NT2/D1 (cell line): ENCODE data around the gene A2M.
"Not testable (repeated sequence)": the region's sequence is repeated elsewhere in the genome, so short reads cannot be mapped to it uniquely, and the experiment has no call there.

Experiments used
- SUZ12 ChIP-seq: IDR thresholded peaks from 2 replicates; pipeline ENCODE4 v1.6.1; 2011; ENCODE audit not compliant: insufficient read length, insufficient read depth; ENCODE audit errors: extremely low read depth
- YY1 ChIP-seq: IDR thresholded peaks from 2 replicates; pipeline ENCODE4 v1.6.1; 2011; ENCODE audit not compliant: insufficient read length, insufficient read depth
- ZNF274 ChIP-seq: IDR thresholded peaks from 2 replicates; pipeline ENCODE4 v1.6.1; 2011; ENCODE audit warnings: mild to moderate bottlenecking, low read depth, low read length

- not testable (repeated sequence) for TF ChIP-seq SUZ12, ZNF274, YY1
Observed at GRCh38 chr12:9139588-9140290, 24.0 kb upstream of the A2M start.
